Activated naive CD8-positive, alpha-beta T cell treated with anti-CD3 and anti-CD28 coated beads, Interleukin-2, amount 10 ng/mL, durations not matched to agents 7 days and 5 days (primary cell): ENCODE measurements around the gene LTN1. TPM values are rescaled to one million over a fixed set of nuclear protein-coding genes. Genes with fewer than 3 reads are reported as not detected.

Experiments
- ATAC-seq: fragments of 150-1000 bp; cut with Tn5 transposase; one replicate; pipeline ENCODE4 v1.10.0; 2021; ENCODE audit warnings: low read depth, moderate library complexity
- POLR2A ChIA-PET: fragments of 350-600 bp; sonication (Branson Sonifier 250); formaldehyde crosslinking; loops from one replicate; lab custom pipeline; 2021; ENCODE audit warnings: antibody characterized with exemption; lab: Charles Lee
- DNase-seq: peaks from one replicate; pipeline ENCODE4 v3.0.0; 2021
- H3K27ac Mint-ChIP-seq: one replicate; pipeline ENCODE4 v1.8.0; 2022; ENCODE audit warnings: mild to moderate bottlenecking, mixed read lengths
- H3K27me3 Mint-ChIP-seq: one replicate; pipeline ENCODE4 v1.8.0; 2022; ENCODE audit warnings: mild to moderate bottlenecking, moderate library complexity, mixed read lengths
- H3K36me3 Mint-ChIP-seq: one replicate; pipeline ENCODE4 v1.8.0; 2021; ENCODE audit warnings: mild to moderate bottlenecking, mixed read lengths
- H3K4me1 Mint-ChIP-seq: one replicate; pipeline ENCODE4 v1.8.0; 2021; ENCODE audit warnings: mixed read lengths
- H3K4me3 Mint-ChIP-seq: one replicate; pipeline ENCODE4 v1.8.0; 2022; ENCODE audit warnings: mild to moderate bottlenecking, moderate library complexity, mixed read lengths
- H3K9me3 Mint-ChIP-seq: one replicate; pipeline ENCODE4 v1.8.0; 2021; ENCODE audit warnings: mixed read lengths
- total RNA-seq, 2 experiments: library from RNA; stranded (reverse); gene quantifications; one replicate each; pipeline ENCODE4 v1.2.3, GENCODE V29; 2021

LTN1 gene
- total RNA-seq, 2 experiments from 2014 or later = 27.4 to 29.3 TPM

GRCh38 chr21:28906236-28906635 is 86.4 kb downstream of the LTN1 start:
- Mint-ChIP-seq H3K9me3 (no peaks in the 10 kb centered on the region), H3K27ac (no peak overlapping the region), H3K4me1 (peaks cover 1% of the 10 kb centered on the region), H3K4me3 (no peak overlapping the region), H3K36me3 (no peaks in the 10 kb centered on the region), H3K27me3 (peaks cover 16% of the 10 kb centered on the region)
- POLR2A ChIA-PET = no interaction called here
- DNase-seq (no peak), ATAC-seq (no peak)

- Mint-ChIP-seq H3K36me3 (no peaks in the 10 kb centered on the region), H3K9me3 (no peaks in the 10 kb centered on the region), H3K4me3 (no peak overlapping the region), H3K27me3 (peaks cover 13% of the 10 kb centered on the region), H3K4me1 (peaks cover 1% of the 10 kb centered on the region), H3K27ac (no peak overlapping the region)
- no peak for ATAC-seq
- DNase-seq = no peak
- POLR2A ChIA-PET = interaction anchor here (0.6 kb wide), 1 partner anchor 26 kb away, joined by 3 read pairs; no protein-coding TSS in a partner anchor
Observed at GRCh38 chr21:28904961-28905435, 87.7 kb downstream of the LTN1 start.

- no peak for DNase-seq
- Mint-ChIP-seq H3K4me1 (peaks cover 1% of the 10 kb centered on the region), H3K4me3 (no peak overlapping the region), H3K36me3 (no peaks in the 10 kb centered on the region), H3K27me3 (peaks cover 11% of the 10 kb centered on the region), H3K27ac (no peak overlapping the region), H3K9me3 (no peaks in the 10 kb centered on the region)
- POLR2A ChIA-PET = no interaction called here
- ATAC-seq = no peak
Observed at GRCh38 chr21:28903448-28903847, 89.2 kb downstream of the LTN1 start.

DNA sequence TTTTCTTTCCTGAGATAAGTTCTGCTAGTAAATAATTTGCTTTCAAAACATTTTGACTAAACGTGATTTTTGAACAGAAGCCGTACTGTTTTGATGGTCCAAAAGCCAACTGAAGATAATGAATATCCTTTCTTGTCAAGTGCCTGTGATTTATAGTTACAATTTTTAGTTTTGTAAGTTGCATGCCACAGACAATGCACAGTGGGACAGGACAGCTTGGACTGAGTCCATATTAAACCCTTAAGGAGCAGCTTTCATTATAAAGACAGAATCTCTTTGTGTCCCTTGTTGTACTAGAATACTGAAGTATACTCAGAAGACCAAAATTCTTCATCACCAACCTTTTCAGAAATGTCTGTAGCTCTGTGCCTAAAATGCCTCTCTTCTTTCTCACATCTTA is 92.2 kb downstream of the LTN1 start:
- H3K4me3 Mint-ChIP-seq = no peak overlapping the region
- no peak for ATAC-seq

GRCh38 chr21:28899744-28900143 is 92.9 kb downstream of the LTN1 start:
- Mint-ChIP-seq H3K9me3 (no peaks in the 10 kb centered on the region), H3K4me1 (peaks cover 1% of the 10 kb centered on the region), H3K36me3 (no peaks in the 10 kb centered on the region), H3K27me3 (peaks cover 17% of the 10 kb centered on the region), H3K4me3 (no peak overlapping the region), H3K27ac (no peak overlapping the region)
- POLR2A ChIA-PET = no interaction called here
- ATAC-seq (no peak), DNase-seq (no peak)

More for the DNA sequence above, 92.2 kb downstream of the LTN1 start:
- DNase-seq = no peak
- Mint-ChIP-seq H3K27ac (no peak overlapping the region), H3K9me3 (no peaks in the 10 kb centered on the region), H3K27me3 (peaks cover 18% of the 10 kb centered on the region), H3K36me3 (no peaks in the 10 kb centered on the region), H3K4me1 (peaks cover 1% of the 10 kb centered on the region)
- POLR2A ChIA-PET = no interaction called here

DNA sequence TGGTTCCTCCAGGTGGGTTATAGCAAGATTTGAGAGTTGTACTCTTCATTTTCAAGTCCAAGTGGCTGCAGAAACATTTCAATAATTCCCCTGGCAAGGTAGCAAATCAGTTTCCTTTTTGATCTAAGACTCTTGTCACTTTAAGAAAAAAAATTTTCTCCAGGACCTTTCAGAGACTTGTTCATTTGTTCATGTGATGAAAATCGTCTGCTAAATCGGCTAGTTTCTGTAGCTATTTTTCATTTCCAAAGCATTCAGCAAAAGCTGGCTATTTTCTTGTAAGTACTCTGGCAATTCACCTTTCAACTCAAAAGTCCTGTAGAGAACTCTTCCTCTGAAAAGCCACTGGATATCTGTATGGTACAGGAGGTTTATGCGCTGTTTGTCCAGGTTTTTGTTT is 93.5 kb downstream of the LTN1 start:
- H3K27me3 Mint-ChIP-seq = peaks cover 16% of the 10 kb centered on the region
- H3K36me3 Mint-ChIP-seq = no peaks in the 10 kb centered on the region
- H3K4me3 Mint-ChIP-seq = no peak overlapping the region
- no peaks in the 10 kb centered on the region for H3K9me3 Mint-ChIP-seq
- H3K4me1 Mint-ChIP-seq = no peaks in the 10 kb centered on the region
- POLR2A ChIA-PET = no interaction called here
- DNase-seq (no peak), ATAC-seq (no peak)
- H3K27ac Mint-ChIP-seq = no peak overlapping the region

- Mint-ChIP-seq H3K27me3 (peaks cover 18% of the 10 kb centered on the region), H3K4me3 (no peak overlapping the region), H3K4me1 (no peaks in the 10 kb centered on the region), H3K9me3 (peaks cover 2% of the 10 kb centered on the region), H3K36me3 (no peaks in the 10 kb centered on the region), H3K27ac (no peak overlapping the region)
- ATAC-seq = no peak
- no peak for DNase-seq
- POLR2A ChIA-PET = no interaction called here
Observed at GRCh38 chr21:28893687-28894086, 99.0 kb downstream of the LTN1 start.

GRCh38 chr21:28892199-28893111 is 100.2 kb downstream of the LTN1 start:
- H3K36me3 Mint-ChIP-seq = no peaks in the 10 kb centered on the region
- peaks cover 2% of the 10 kb centered on the region for H3K9me3 Mint-ChIP-seq
- no peaks in the 10 kb centered on the region for H3K4me1 Mint-ChIP-seq
- DNase-seq (no peak), ATAC-seq (no peak)
- H3K4me3 Mint-ChIP-seq = no peak overlapping the region
- POLR2A ChIA-PET = interaction anchor here (0.6 kb wide), 1 partner anchor 64 kb away, joined by 5 read pairs; no protein-coding TSS in a partner anchor
- no peak overlapping the region for H3K27ac Mint-ChIP-seq
- H3K27me3 Mint-ChIP-seq = peaks cover 18% of the 10 kb centered on the region

- H3K27ac Mint-ChIP-seq = peak overlapping the region; percentile 100
- peaks cover 2% of the 10 kb centered on the region for H3K9me3 Mint-ChIP-seq
- no peak for DNase-seq
- H3K36me3 Mint-ChIP-seq = peaks cover 7% of the 10 kb centered on the region
- no peak for ATAC-seq
- peak overlapping the region; percentile 96 for H3K4me3 Mint-ChIP-seq
- peaks cover 14% of the 10 kb centered on the region for H3K4me1 Mint-ChIP-seq
- POLR2A ChIA-PET = interaction anchor here (0.8 kb wide), 2 partner anchors 36 to 117 kb away, joined by 3 to 7 read pairs; no protein-coding TSS in a partner anchor
- H3K27me3 Mint-ChIP-seq = no peaks in the 10 kb centered on the region
Observed at GRCh38 chr21:28885853-28886177, 106.9 kb downstream of the LTN1 start.

DNA sequence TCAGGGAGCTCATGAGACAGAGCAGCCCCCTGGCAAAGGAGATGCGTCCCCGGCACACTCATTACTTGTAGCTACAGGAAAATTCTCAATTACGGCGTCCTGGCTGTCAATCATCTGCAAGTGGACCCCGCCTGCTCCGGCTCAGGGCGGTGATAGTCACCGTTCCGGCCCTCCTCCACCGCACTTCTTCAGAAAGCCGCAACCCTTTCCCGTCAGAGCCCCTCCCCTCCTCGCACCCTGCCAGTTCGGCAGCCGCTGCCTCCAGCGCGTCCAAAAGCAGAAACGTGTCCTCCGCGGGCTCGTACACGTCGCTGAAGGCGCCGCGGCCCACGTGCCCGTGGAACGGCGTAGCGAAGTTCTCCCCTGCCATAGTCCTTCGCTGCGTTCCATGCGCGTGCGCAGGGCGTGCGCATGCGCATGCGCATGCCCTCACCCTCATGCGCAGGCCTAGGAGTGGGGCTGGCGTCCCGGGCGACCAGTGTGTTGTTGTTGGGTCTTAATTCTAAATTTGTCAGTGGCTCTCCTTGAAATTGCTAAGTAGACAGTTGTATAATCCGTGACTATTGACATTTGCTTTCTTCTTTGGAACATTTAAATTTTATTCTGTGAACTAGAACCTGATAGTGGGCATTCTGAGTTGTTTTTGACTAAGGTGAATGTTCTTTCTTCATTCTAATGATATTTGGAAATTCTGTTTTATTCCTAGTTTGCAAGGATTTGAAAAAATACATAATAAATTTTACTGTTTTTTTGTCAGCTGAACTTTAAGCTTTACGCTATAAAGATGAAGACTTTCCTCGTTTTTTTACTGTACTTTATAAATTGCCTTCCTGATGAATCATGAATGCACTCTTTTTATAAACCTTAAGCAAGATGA is 107.5 kb downstream of the LTN1 start:
- DNase-seq (peak; percentile 92), ATAC-seq (peak; percentile 97)
- H3K4me3 Mint-ChIP-seq = peak overlapping the region; percentile 96
- POLR2A ChIA-PET = interaction anchor here (0.6 to 1.4 kb wide), 7 partner anchors 30 to 564 kb away, joined by 3 to 9 read pairs (median 3); no protein-coding TSS in a partner anchor
- peaks cover 7% of the 10 kb centered on the region for H3K36me3 Mint-ChIP-seq
- peaks cover 14% of the 10 kb centered on the region for H3K4me1 Mint-ChIP-seq
- H3K27me3 Mint-ChIP-seq = no peaks in the 10 kb centered on the region
- peak overlapping the region; percentile 100 for H3K27ac Mint-ChIP-seq
- peaks cover 2% of the 10 kb centered on the region for H3K9me3 Mint-ChIP-seq

- POLR2A ChIA-PET = interaction anchor here (0.7 to 1.4 kb wide), 6 partner anchors 12 to 565 kb away, joined by 3 to 9 read pairs (median 3); no protein-coding TSS in a partner anchor
- H3K36me3 Mint-ChIP-seq = peaks cover 7% of the 10 kb centered on the region
- H3K27ac Mint-ChIP-seq = peak overlapping the region; percentile 100
- no peaks in the 10 kb centered on the region for H3K27me3 Mint-ChIP-seq
- H3K4me3 Mint-ChIP-seq = peak overlapping the region; percentile 96
- ATAC-seq (no peak), DNase-seq (no peak)
- H3K4me1 Mint-ChIP-seq = peaks cover 14% of the 10 kb centered on the region
- peaks cover under 1% of the 10 kb centered on the region for H3K9me3 Mint-ChIP-seq
Observed at GRCh38 chr21:28884481-28884880, 108.2 kb downstream of the LTN1 start.

DNA sequence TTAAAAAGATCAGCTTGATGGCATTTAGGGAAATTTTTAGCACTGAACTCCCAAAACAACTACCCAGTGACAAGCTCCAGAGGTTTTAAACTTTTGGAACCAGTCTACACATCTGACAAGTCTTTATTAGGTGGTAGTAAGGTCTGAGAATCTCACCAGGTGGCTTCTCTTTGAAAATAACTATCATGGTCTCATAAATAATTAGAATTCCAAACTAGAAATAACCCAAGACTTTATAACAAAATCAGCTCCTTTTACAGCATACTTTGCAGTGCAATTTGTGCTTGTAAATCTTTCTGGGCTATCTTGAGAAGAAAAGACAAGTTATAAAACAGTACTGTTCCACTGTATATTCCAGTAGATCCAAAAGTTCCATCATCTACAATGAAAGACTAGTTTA is 108.7 kb downstream of the LTN1 start:
- Mint-ChIP-seq H3K9me3 (no peaks in the 10 kb centered on the region), H3K36me3 (peaks cover 7% of the 10 kb centered on the region), H3K4me1 (peaks cover 14% of the 10 kb centered on the region), H3K4me3 (peak overlapping the region; percentile 96), H3K27ac (peak overlapping the region; percentile 100), H3K27me3 (no peaks in the 10 kb centered on the region)
- POLR2A ChIA-PET = interaction anchor here (0.9 to 1.4 kb wide), 3 partner anchors 11 to 50 kb away, joined by 3 to 9 read pairs (median 3); no protein-coding TSS in a partner anchor
- ATAC-seq (no peak), DNase-seq (no peak)

GRCh38 chr21:28882345-28882744 is 110.3 kb downstream of the LTN1 start:
- H3K27me3 Mint-ChIP-seq = no peaks in the 10 kb centered on the region
- DNase-seq (no peak), ATAC-seq (no peak)
- H3K4me1 Mint-ChIP-seq = peaks cover 16% of the 10 kb centered on the region
- H3K9me3 Mint-ChIP-seq = no peaks in the 10 kb centered on the region
- no peak overlapping the region for H3K27ac Mint-ChIP-seq
- no peak overlapping the region for H3K4me3 Mint-ChIP-seq
- peaks cover 8% of the 10 kb centered on the region for H3K36me3 Mint-ChIP-seq
- POLR2A ChIA-PET = no interaction called here
